Lung (tissue), 12 donors: ENCODE data around the gene HMGB4. TPM values are rescaled to one million over a fixed set of nuclear protein-coding genes. Genes with fewer than 3 reads are reported as not detected.

Source experiments
- ATAC-seq: fragments of 200-7000 bp; cut with Tn5 transposase; one replicate; pipeline ENCODE4 v1.9.1; 2020; ENCODE audit warnings: moderate number of reproducible peaks; ENCODE audit not compliant: insufficient read depth, low FRiP score
- DNase-seq, 3 donors: peaks; one replicate each; pipeline ENCODE4 v3.0.0-alpha.2; 2013 to 2017
- H3K27ac ChIP-seq, 2 donors: one replicate each; pipeline ENCODE4 v1.5.1; 2013; ENCODE audit warnings: mild to moderate bottlenecking in 2 of 2, moderate library complexity in 2 of 2, control low read depth in 1 of 2, inconsistent platforms in 1 of 2, low read depth in 1 of 2, low read length in 1 of 2
- H3K27me3 ChIP-seq, 3 donors: one replicate each; pipeline ENCODE4 v1.5.1; 2013; ENCODE audit warnings: low read length in 2 of 3; ENCODE audit not compliant: control insufficient read depth in 3 of 3, insufficient read depth in 3 of 3
- H3K36me3 ChIP-seq, 4 donors: one replicate each; pipeline ENCODE4 v1.5.1; 2013; ENCODE audit warnings: low read length in 4 of 4, mild to moderate bottlenecking in 1 of 4, moderate library complexity in 1 of 4; ENCODE audit not compliant: control insufficient read depth in 4 of 4, insufficient read depth in 4 of 4
- H3K4me1 ChIP-seq, 5 donors: one replicate each; pipeline ENCODE4 v1.5.1; 2013; ENCODE audit warnings: low read length in 5 of 5, mild to moderate bottlenecking in 2 of 5, moderate library complexity in 1 of 5; ENCODE audit not compliant: control insufficient read depth in 5 of 5, insufficient read depth in 5 of 5
- H3K4me3 ChIP-seq: one replicate; pipeline ENCODE4 v1.5.1; 2013; ENCODE audit warnings: mild to moderate bottlenecking, control low read depth, moderate library complexity
- H3K9ac ChIP-seq, 2 donors: one replicate each; pipeline ENCODE4 v1.5.1; 2013; ENCODE audit warnings: low read length in 2 of 2, control low read depth in 1 of 2; ENCODE audit not compliant: insufficient read depth in 1 of 2
- H3K9me3 ChIP-seq, 4 donors: one replicate each; pipeline ENCODE4 v1.5.1; 2013; ENCODE audit warnings: low read length in 3 of 4, mild to moderate bottlenecking in 1 of 4, moderate library complexity in 1 of 4; ENCODE audit not compliant: control insufficient read depth in 4 of 4, insufficient read depth in 3 of 4
- WGBS, 2 donors: extraction: QIAGEN DNeasy Blood & Tissue Kit; methylation state at CpG; one replicate each; pipeline ENCODE4 v1.1.7; 2013; 5-methylcytosine and 5-hydroxymethylcytosine counted together
- polyA plus RNA-seq, 2 donors: library from polyadenylated mRNA; stranded (reverse); fragments of 200-250 nt; gene quantifications; one replicate each; pipeline ENCODE4 v1.2.1, GENCODE V29; 2013
- total RNA-seq, 2 donors: library from RNA; depleted of rRNA in 1 of 2; stranded (reverse); fragments of >200 nt in 1 of 2; gene quantifications; one replicate each; pipeline ENCODE4 v1.2.1, GENCODE V29; 2014 to 2021
- TF ChIP-seq, protein P1 (sequence below): IDR thresholded peaks from 2 replicates; pipeline ENCODE4 v1.5.1; 2012; ENCODE audit warnings: mild to moderate bottlenecking; ENCODE audit errors: control extremely low read depth, extremely low read depth
- donor health status: control.
- donor health status: control.
- donor health status: Bipolar disorder and iron deficiency.
- donor health status: healthy.
- donor health status: DM: yes; HTN: yes; CAD: no.

The HMGB4 gene
- total and polyA plus RNA-seq, 4 donors = not detected

DNA sequence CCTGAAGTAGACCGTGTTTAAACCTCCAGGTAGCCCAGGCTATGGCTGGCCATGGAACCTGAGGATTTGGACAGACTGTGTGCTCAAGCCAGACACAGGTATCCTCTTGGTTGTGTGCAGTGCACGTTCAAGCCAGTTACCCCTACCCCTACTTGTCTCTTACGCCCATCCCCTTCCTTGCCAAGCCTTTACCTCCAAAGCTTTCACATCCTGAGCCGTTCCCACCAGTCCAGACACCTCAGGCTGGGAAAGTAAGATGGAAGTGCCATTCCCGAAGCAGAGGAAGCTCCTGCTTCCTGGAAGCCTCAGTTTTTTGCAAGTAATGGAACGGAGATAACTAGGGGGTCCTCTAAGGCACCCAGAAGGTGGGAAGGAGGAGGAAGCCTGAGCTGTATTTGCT lies 41.5 kb upstream of the HMGB4 start:
- Histone ChIP-seq H3K9me3 (no peaks in the 10 kb centered on the region), H3K36me3 (no peaks in the 10 kb centered on the region)

DNA sequence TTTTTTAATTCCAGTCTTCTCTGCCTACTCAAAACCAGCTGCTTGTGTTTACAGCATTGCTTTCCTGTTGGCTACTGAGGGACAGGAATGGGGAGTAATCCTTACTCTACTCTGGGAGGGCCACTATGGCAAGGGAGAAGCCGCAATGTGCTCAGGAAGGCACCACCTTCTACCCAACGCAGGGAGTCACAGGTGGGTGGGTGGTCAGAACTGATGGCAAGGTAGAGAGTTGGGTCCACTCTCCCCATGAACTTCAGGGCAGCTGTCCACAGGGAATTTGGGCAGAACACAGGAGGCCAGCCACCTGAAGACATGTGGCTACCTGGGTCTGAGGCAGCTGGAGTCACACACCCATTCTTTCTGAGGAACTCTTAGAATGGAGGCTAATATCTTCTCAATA lies 40.5 kb upstream of the HMGB4 start:
- Histone ChIP-seq H3K27ac (no peak overlapping the region), H3K9ac (no peak overlapping the region), H3K4me1 (no peaks in the 10 kb centered on the region), H3K36me3 (no peaks in the 10 kb centered on the region), H3K9me3 (peaks cover 0 to under 1% (median 0%) of the 10 kb centered on the region in 4 donors), H3K4me3 (no peak overlapping the region), H3K27me3 (no peaks in the 10 kb centered on the region)
- ATAC-seq (no peak), DNase-seq (no peak)
- TF ChIP-seq, protein P1, sequence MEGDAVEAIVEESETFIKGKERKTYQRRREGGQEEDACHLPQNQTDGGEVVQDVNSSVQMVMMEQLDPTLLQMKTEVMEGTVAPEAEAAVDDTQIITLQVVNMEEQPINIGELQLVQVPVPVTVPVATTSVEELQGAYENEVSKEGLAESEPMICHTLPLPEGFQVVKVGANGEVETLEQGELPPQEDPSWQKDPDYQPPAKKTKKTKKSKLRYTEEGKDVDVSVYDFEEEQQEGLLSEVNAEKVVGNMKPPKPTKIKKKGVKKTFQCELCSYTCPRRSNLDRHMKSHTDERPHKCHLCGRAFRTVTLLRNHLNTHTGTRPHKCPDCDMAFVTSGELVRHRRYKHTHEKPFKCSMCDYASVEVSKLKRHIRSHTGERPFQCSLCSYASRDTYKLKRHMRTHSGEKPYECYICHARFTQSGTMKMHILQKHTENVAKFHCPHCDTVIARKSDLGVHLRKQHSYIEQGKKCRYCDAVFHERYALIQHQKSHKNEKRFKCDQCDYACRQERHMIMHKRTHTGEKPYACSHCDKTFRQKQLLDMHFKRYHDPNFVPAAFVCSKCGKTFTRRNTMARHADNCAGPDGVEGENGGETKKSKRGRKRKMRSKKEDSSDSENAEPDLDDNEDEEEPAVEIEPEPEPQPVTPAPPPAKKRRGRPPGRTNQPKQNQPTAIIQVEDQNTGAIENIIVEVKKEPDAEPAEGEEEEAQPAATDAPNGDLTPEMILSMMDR = no peak
- WGBS, 2 donors = 93% methylated on average over 2 of the region's 2 CpGs

More for the DNA sequence above, 41.5 kb upstream of the HMGB4 start:
- Histone ChIP-seq H3K9ac (no peak overlapping the region), H3K4me3 (no peak overlapping the region), H3K4me1 (no peaks in the 10 kb centered on the region), H3K27ac (no peak overlapping the region), H3K27me3 (no peaks in the 10 kb centered on the region)
- 50 to 71% methylated on average over 6 of the region's 6 CpGs for whole genome bisulfite sequencing, 2 donors
- ATAC-seq = no peak
- DNase-seq = no peak
- TF ChIP-seq, protein P1 = no peak

DNA sequence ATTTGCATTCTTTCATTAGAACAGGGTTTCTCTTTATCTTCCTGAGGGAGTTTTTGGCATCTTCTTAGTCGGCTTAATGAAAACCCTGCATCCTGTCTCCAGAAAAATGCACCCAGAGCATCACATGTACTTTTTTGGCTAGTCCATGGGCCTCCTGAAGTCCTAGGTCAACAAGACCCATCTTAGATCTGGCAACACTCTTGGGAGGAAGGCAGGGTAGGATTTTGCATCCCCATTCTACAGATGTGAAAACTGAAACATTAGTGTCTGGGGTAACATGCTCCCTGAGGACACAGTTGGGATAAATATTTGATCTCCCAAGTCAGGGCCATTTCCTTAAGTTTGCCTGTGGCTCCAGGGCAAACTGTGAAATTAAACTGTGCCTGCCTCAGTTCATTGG lies 40.0 kb upstream of the HMGB4 start:
- Histone ChIP-seq H3K4me1 (no peaks in the 10 kb centered on the region), H3K9ac (no peak overlapping the region), H3K36me3 (no peaks in the 10 kb centered on the region), H3K4me3 (no peak overlapping the region), H3K9me3 (peaks cover 0 to 5% (median 0%) of the 10 kb centered on the region in 4 donors), H3K27ac (no peak overlapping the region), H3K27me3 (no peaks in the 10 kb centered on the region)
- 64 to 82% methylated on average over 1 of the region's 1 CpG for WGBS, 2 donors
- DNase-seq (no peak), ATAC-seq (no peak)
- TF ChIP-seq, protein P1 = no peak

DNA sequence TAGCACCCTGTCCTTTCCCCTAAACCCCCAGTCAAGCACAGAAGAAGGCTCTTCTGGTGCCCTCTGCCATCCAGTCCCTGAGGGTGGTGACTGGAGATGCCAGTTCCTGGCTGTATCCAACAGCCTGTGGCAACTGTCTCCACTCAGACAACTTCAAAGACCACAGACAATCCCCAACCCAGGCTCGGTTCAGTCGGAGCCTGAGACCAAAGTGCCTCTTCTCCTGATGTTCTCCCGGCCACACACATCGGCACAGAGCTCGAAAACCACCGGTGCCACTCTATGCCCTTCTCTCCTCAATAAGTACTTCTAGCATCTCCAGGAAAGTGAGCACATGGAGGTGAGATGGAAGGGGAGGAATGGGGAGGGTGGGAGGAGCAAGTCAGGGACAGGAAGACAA lies 39.6 kb upstream of the HMGB4 start:
- TF ChIP-seq, protein P1 = no peak
- WGBS, 2 donors = 92% methylated on average over 6 of the region's 6 CpGs

More for the DNA sequence above, 39.6 kb upstream of the HMGB4 start:
- Histone ChIP-seq H3K27me3 (no peaks in the 10 kb centered on the region), H3K4me3 (no peak overlapping the region), H3K9me3 (peaks cover 0 to 8% (median 0%) of the 10 kb centered on the region in 4 donors), H3K36me3 (no peaks in the 10 kb centered on the region), H3K9ac (no peak overlapping the region), H3K4me1 (no peaks in the 10 kb centered on the region), H3K27ac (no peak overlapping the region)
- no peak for DNase-seq
- ATAC-seq = no peak
